GM12874 (cell line): ENCODE data around the gene HARS1.

ENCODE experiments used
- TF ChIP-seq, protein P1 (sequence below): IDR thresholded peaks from 2 replicates; pipeline ENCODE4 v1.5.1; 2011; ENCODE audit warnings: low read depth, mild to moderate bottlenecking, control low read depth, low read length, moderate library complexity; ENCODE audit not compliant: insufficient read depth

The HARS1 gene

GRCh38 chr5:140639148-140639981, 51.8 kb downstream of the HARS1 start, which contains the start of gene TMCO6:
TMCO6 (plus strand) TSS chr5:140639451; CDS start chr5:140639528, 77 bp downstream.
- TF ChIP-seq, protein P1, sequence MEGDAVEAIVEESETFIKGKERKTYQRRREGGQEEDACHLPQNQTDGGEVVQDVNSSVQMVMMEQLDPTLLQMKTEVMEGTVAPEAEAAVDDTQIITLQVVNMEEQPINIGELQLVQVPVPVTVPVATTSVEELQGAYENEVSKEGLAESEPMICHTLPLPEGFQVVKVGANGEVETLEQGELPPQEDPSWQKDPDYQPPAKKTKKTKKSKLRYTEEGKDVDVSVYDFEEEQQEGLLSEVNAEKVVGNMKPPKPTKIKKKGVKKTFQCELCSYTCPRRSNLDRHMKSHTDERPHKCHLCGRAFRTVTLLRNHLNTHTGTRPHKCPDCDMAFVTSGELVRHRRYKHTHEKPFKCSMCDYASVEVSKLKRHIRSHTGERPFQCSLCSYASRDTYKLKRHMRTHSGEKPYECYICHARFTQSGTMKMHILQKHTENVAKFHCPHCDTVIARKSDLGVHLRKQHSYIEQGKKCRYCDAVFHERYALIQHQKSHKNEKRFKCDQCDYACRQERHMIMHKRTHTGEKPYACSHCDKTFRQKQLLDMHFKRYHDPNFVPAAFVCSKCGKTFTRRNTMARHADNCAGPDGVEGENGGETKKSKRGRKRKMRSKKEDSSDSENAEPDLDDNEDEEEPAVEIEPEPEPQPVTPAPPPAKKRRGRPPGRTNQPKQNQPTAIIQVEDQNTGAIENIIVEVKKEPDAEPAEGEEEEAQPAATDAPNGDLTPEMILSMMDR, result peak; percentile 77

DNA sequence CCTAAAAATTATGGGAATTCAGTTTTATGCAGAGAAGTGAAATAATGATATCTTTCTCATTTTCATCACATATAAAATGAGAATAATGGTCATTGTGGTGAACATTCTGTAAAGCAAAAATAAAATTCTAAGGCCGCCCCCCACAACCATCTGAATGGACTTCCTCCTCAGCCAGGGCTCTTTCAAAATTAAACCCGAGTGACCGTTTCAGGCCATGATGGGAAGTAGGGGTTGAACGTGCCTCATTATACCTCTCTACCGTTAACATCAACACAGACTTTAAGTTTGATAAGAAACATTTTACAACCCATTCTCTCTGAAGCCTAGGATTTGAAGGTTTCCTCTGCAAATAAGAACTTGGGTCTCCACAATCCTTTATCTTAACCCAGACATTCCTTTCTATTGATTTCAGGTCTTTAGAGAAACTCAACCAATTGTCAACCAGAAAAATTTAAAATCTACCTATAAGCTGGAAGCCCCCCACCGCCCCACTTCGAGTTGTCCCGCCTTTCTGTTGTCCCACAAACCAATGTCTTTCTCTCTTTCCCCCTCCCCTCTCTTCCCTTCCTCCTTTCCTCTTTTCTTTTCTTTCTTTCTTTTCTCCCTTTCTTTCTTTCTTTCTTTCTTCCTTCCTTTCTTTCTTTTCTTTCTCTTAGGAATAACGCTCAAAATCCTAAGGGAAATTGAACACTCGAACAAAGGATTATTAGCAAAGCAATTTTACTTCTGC, 53.6 kb downstream of the HARS1 start:
- TF ChIP-seq, protein P1, result no peak

DNA sequence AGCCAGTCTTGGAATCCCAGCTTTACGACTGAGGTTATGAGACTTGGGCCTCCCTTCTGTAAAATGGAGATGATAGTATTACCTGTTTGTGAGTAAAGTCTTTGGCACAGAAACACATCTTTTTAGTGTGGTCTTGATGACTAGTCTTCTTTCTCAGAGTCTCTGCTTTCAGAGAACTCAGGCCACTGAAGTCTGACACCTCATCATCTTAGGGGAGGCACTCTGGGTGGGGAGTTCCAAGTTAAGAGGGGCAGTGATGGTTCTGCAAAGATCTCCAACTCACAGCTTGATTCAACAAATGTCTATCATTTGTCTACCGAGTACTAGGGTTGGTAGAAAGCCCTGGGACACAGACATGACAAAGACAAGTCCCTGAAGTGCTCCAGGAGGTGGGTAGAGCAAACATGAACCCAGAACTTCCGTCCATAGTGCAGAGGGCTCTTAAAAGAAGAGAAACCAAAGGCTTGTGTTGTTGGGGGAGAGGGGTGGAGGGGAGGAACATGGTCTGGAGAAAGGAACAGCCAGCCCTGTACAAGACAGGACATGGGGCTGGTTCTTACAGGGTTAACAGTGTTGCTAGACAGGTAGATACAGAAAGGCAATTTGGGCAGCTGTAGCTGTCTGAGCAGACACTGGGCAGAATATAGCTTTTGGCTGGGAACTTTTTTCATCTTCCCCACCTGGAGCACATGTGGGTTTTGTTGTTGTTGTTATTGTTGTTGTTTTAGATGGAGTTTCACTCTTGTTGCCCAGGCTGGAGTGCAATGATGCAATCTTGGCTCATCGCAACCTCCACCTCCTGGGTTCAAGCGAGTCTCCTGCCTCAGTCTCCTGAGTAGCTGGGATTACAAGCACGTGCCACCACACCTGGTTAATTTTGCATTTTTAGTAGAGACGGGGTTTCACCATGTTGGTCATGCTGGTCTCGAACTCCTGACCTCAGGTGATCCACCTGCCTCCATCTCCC, 55.6 kb downstream of the HARS1 start:
- TF ChIP-seq, protein P1, result no peak

DNA sequence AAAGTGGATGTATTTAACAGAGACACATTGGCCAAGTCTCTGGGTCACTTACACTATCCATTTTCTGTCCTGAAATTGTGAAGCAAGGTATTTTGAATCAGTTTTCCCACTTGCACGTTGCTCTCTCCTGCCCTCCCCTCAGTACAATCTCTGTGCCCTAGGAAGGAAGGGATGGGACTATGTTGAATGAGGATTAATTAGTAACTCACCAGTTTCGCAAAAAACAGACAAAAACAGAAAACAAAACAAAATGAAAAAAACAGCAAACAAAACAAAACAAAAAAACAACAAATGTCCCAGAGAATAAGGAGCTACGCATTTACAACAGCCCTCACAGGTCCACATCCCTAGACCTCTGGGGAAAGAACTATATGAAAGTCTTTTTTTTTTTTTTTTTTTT, 57.1 kb downstream of the HARS1 start:
- TF ChIP-seq, protein P1, result no peak

GRCh38 chr5:140633501-140633900, 57.7 kb downstream of the HARS1 start:
- TF ChIP-seq, protein P1, result no peak

DNA sequence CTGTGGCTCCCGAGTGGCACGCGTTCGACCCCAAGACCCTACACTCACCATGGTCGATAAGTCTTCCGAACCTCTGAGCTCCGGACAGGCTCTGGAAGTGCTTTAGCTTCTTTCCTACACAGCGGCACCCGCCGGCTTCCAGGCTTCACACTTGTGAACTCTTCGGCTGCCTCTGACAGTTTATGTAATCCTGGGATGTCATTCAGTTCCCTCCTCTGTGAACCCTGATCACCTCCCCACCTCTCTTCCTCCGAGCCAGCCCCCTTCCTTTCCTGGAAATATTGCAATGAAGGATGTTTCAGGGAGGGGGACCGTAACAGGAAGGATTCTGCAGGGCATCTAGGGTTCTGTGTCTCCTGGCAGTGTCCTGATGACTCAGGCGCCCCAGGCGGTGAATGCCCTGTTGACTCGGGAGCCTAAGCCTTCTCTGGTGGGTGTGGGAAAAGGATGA, 58.1 kb downstream of the HARS1 start, which contains the start of gene CD14:
Gene CD14, minus strand, starts transcription at position 155 of the 451 bp plus-strand sequence. Its CDS starts 104 bp downstream, at position 51.
- TF ChIP-seq, protein P1, result no peak
